CD4-positive, alpha-beta T cell treated with Interleukin-10 for 1 hour (primary cell): ENCODE data around the gene FER1L5.

Experiments
- DNase-seq: peaks from one replicate; pipeline ENCODE4 v3.0.0-alpha.2; 2020

Gene FER1L5

GRCh38 chr2:96681540-96681939, 39.0 kb downstream of the FER1L5 start:
- no peak for DNase-seq

- DNase-seq = no peak
Observed at GRCh38 chr2:96683307-96683706, 40.7 kb downstream of the FER1L5 start.

- no peak for DNase-seq
Observed at GRCh38 chr2:96683972-96684820, 41.6 kb downstream of the FER1L5 start.

- DNase-seq = no peak
Observed at GRCh38 chr2:96684883-96685576, 42.5 kb downstream of the FER1L5 start.

- no peak for DNase-seq
Observed at GRCh38 chr2:96685577-96686459, 43.3 kb downstream of the FER1L5 start.

GRCh38 chr2:96687266-96687665, 44.7 kb downstream of the FER1L5 start:
- no peak for DNase-seq

- DNase-seq = no peak
Observed at GRCh38 chr2:96687711-96688640, 45.4 kb downstream of the FER1L5 start.

- DNase-seq = no peak
Observed at GRCh38 chr2:96688649-96689430, 46.3 kb downstream of the FER1L5 start.

GRCh38 chr2:96689431-96689991, 46.9 kb downstream of the FER1L5 start:
- no peak for DNase-seq

GRCh38 chr2:96690306-96691021, 47.9 kb downstream of the FER1L5 start:
- DNase-seq = no peak

GRCh38 chr2:96691022-96691612, 48.6 kb downstream of the FER1L5 start:
- DNase-seq = no peak

GRCh38 chr2:96692094-96692971, 49.8 kb downstream of the FER1L5 start:
- no peak for DNase-seq

- DNase-seq = no peak
Observed at GRCh38 chr2:96693286-96694200, 51.0 kb downstream of the FER1L5 start.

- no peak for DNase-seq
Observed at GRCh38 chr2:96694279-96694678, 51.7 kb downstream of the FER1L5 start.

GRCh38 chr2:96694816-96695455, 52.4 kb downstream of the FER1L5 start:
- DNase-seq = no peak

- DNase-seq = no peak
Observed at GRCh38 chr2:96695602-96696001, 53.0 kb downstream of the FER1L5 start.

- no peak for DNase-seq
Observed at GRCh38 chr2:96697476-96697875, 54.9 kb downstream of the FER1L5 start.
